Neural progenitor cell (in vitro differentiated cells): ENCODE data around the gene RUFY4. TPM values are rescaled to one million over a fixed set of nuclear protein-coding genes. Genes with fewer than 3 reads are reported as not detected.

Experiments used
- DNase-seq: peaks from one replicate; pipeline ENCODE4 v3.0.0-alpha.2; 2016; ENCODE audit warnings: low spot score
- H2AFZ ChIP-seq: fragments of 200-600 bp; sonication (generic); replicated peaks from 2 replicates; pipeline ENCODE4 v1.6.1; 2016; ENCODE audit warnings: antibody characterized with exemption
- H3F3A ChIP-seq: fragments of 200-600 bp; sonication (generic); 2 replicates; pipeline ENCODE4 v1.6.1; 2016; ENCODE audit warnings: antibody characterized with exemption, low read depth
- H3K27ac ChIP-seq: fragments of 200-600 bp; sonication (generic); 2 replicates; pipeline ENCODE4 v1.5.1; 2016; ENCODE audit warnings: mild to moderate bottlenecking
- H3K27me3 ChIP-seq: fragments of 200-600 bp; sonication (generic); 2 replicates; pipeline ENCODE4 v1.6.1; 2016; ENCODE audit warnings: mild to moderate bottlenecking, moderate library complexity
- H3K36me3 ChIP-seq: fragments of 200-600 bp; sonication (generic); 2 replicates; pipeline ENCODE4 v1.5.1; 2016
- H3K4me1 ChIP-seq: fragments of 200-600 bp; sonication (generic); 2 replicates; pipeline ENCODE4 v1.6.1; 2016; ENCODE audit warnings: mixed run types
- H3K4me2 ChIP-seq: fragments of 200-600 bp; sonication (generic); 2 replicates; pipeline ENCODE4 v1.6.1; 2016
- H3K4me3 ChIP-seq: fragments of 200-600 bp; sonication (generic); 2 replicates; pipeline ENCODE4 v1.5.1; 2016
- H3K79me2 ChIP-seq: fragments of 200-600 bp; sonication (generic); 2 replicates; pipeline ENCODE4 v1.6.1; 2016; ENCODE audit warnings: low read depth
- H3K9ac ChIP-seq: fragments of 200-600 bp; sonication (generic); 2 replicates; pipeline ENCODE4 v1.6.1; 2016
- H3K9me3 ChIP-seq: fragments of 200-600 bp; sonication (generic); 2 replicates; pipeline ENCODE4 v1.5.1; 2016; ENCODE audit warnings: low read depth
- H4K20me1 ChIP-seq: fragments of 200-600 bp; sonication (generic); 2 replicates; pipeline ENCODE4 v1.6.1; 2016; ENCODE audit warnings: low read depth
- H3K27ac Mint-ChIP-seq: 3 replicates; pipeline ENCODE4 v1.8.0; 2021; ENCODE audit warnings: mixed read lengths
- H3K27me3 Mint-ChIP-seq: 2 replicates; pipeline ENCODE4 v1.8.0; 2022; ENCODE audit warnings: low read depth, mild to moderate bottlenecking, inconsistent platforms, moderate library complexity, mixed read lengths; ENCODE audit not compliant: insufficient read depth
- H3K36me3 Mint-ChIP-seq: 3 replicates; pipeline ENCODE4 v1.8.0; 2021; ENCODE audit warnings: mixed read lengths
- H3K4me1 Mint-ChIP-seq: 3 replicates; pipeline ENCODE4 v1.8.0; 2021; ENCODE audit warnings: mixed read lengths
- H3K4me3 Mint-ChIP-seq: 3 replicates; pipeline ENCODE4 v1.8.0; 2021; ENCODE audit warnings: mild to moderate bottlenecking, moderate library complexity, mixed read lengths
- H3K9me3 Mint-ChIP-seq: 3 replicates; pipeline ENCODE4 v1.8.0; 2020; ENCODE audit warnings: mixed read lengths
- CTCF ChIP-seq: fragments of 200-600 bp; sonication (generic); IDR thresholded peaks from 2 replicates; pipeline ENCODE4 v1.5.1; 2017; ENCODE audit warnings: antibody characterized with exemption, mild to moderate bottlenecking
- EZH2 ChIP-seq: fragments of 200-600 bp; sonication (generic); IDR thresholded peaks from 2 replicates; pipeline ENCODE4 v1.6.1; 2017; ENCODE audit warnings: antibody characterized with exemption, mild to moderate bottlenecking, moderate library complexity
- EZH2phosphoT487 ChIP-seq: fragments of 200-600 bp; sonication (generic); IDR thresholded peaks from 2 replicates; pipeline ENCODE4 v1.6.1; 2017; ENCODE audit warnings: antibody characterized with exemption
- total RNA-seq: library from RNA; depleted of rRNA; stranded (reverse); fragments of >200 nt; gene quantifications from 2 replicates; pipeline ENCODE4 v1.2.3, GENCODE V29; 2015; ENCODE audit warnings: low replicate concordance

Gene RUFY4
- total RNA-seq, 1 donor from 2014 or later = not detected

DNA sequence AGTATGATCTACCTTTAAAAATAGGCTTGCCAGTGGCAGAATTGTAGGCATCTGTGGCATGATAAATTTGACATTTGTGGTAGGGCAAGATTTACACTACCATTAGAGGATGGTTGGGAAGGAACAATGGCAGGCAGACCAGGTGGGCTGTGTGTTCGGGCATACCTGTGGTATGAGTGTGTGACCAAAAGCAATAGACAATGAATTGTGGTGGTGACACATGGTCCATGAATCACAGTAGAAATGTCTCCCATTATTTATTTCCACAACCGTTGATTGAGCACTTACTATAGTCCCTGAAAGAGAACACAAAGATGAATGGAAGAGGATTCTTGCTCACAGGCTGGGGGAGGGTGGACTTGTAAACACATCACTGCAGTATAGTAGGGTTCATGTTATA, 29.9 kb upstream of the RUFY4 start:
- Histone ChIP-seq H3K27ac (no peak overlapping the region), H2AFZ (no peak overlapping the region), H3K27me3 (peaks cover 62% of the 10 kb centered on the region), H3K9me3 (no peaks in the 10 kb centered on the region), H3K36me3 (no peaks in the 10 kb centered on the region), H3K4me2 (no peak overlapping the region), H3K4me3 (no peak overlapping the region), H3K9ac (no peak overlapping the region), H3F3A (no peaks in the 10 kb centered on the region), H3K79me2 (no peaks in the 10 kb centered on the region), H4K20me1 (no peaks in the 10 kb centered on the region), H3K4me1 (peaks cover 4% of the 10 kb centered on the region)
- TF ChIP-seq EZH2phosphoT487 (no peak), EZH2 (no peak), CTCF (no peak)
- Mint-ChIP-seq H3K4me1 (peaks cover 4% of the 10 kb centered on the region), H3K4me3 (no peak overlapping the region), H3K9me3 (peaks cover 4% of the 10 kb centered on the region), H3K27me3 (peaks cover 8% of the 10 kb centered on the region), H3K36me3 (no peaks in the 10 kb centered on the region), H3K27ac (no peak overlapping the region)
- no peak for DNase-seq

- no peaks in the 10 kb centered on the region for H3K79me2 ChIP-seq
- no peaks in the 10 kb centered on the region for H3K36me3 ChIP-seq
- no peak overlapping the region for H3K27ac Mint-ChIP-seq
- no peak overlapping the region for H3K4me3 ChIP-seq
- no peaks in the 10 kb centered on the region for H3K4me1 ChIP-seq
- no peak for DNase-seq
- H3K27ac ChIP-seq = no peak overlapping the region
- TF ChIP-seq EZH2 (no peak), EZH2phosphoT487 (no peak), CTCF (no peak)
- H2AFZ ChIP-seq = no peak overlapping the region
- H3K4me2 ChIP-seq = no peak overlapping the region
- no peaks in the 10 kb centered on the region for H3K27me3 Mint-ChIP-seq
- no peaks in the 10 kb centered on the region for H4K20me1 ChIP-seq
- H3K36me3 Mint-ChIP-seq = no peaks in the 10 kb centered on the region
- H3K27me3 ChIP-seq = peaks cover 54% of the 10 kb centered on the region
- no peaks in the 10 kb centered on the region for H3K4me1 Mint-ChIP-seq
- no peaks in the 10 kb centered on the region for H3F3A ChIP-seq
- H3K4me3 Mint-ChIP-seq = no peak overlapping the region
- peaks cover 8% of the 10 kb centered on the region for H3K9me3 Mint-ChIP-seq
- H3K9me3 ChIP-seq = no peaks in the 10 kb centered on the region
- H3K9ac ChIP-seq = no peak overlapping the region
Observed at GRCh38 chr2:218040883-218041282, 28.2 kb upstream of the RUFY4 start.

DNA sequence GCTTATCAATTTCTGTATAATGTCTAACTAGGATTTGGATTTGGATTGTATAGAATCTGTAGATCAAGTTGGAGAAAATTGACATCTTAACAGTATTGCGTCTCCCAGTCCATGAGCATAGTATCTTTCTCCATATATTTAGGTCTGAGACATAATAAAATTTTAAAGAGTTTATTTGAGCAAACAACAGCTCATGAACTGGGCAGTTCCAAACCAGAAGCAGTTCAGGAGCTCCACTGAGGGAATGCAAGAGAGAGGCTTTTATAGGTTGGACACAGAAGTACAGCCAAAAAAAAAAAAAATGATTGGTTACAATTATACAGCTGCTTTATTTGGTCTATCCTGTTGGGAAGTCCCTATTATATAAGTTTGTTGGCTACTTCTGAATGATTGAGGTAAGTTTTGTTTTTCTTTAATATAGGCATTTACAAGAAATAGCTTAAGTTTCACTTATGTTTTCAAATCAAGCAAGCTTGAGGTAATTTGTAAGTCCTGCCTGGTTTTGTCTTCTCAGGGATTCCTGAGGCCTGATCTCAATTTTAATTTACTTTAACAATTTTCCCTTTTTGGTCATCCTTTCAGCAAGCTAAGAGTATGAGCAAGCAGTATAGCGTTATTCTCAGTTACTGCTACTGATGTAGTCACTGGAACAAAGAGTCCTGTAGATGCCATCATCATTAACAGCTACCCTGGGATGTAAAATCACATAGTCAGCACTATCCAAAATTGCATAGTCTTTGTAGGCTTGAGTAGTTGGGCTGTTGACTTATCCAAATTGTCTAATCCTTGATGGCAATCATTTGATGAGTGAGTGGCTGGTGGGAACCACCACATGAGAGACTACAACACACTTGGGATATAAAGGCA, 27.5 kb upstream of the RUFY4 start:
- Histone ChIP-seq H3F3A (no peaks in the 10 kb centered on the region), H3K79me2 (no peaks in the 10 kb centered on the region), H3K4me3 (no peak overlapping the region), H2AFZ (no peak overlapping the region), H3K27ac (no peak overlapping the region), H3K4me2 (no peak overlapping the region), H4K20me1 (no peaks in the 10 kb centered on the region), H3K9ac (no peak overlapping the region), H3K27me3 (peaks cover 48% of the 10 kb centered on the region), H3K36me3 (no peaks in the 10 kb centered on the region), H3K9me3 (no peaks in the 10 kb centered on the region), H3K4me1 (no peaks in the 10 kb centered on the region)
- TF ChIP-seq EZH2 = no peak
- no peak for TF ChIP-seq EZH2phosphoT487
- TF ChIP-seq CTCF = no peak
- no peaks in the 10 kb centered on the region for H3K27me3 Mint-ChIP-seq
- no peak for DNase-seq
- H3K36me3 Mint-ChIP-seq = no peaks in the 10 kb centered on the region
- peaks cover 8% of the 10 kb centered on the region for H3K9me3 Mint-ChIP-seq
- no peaks in the 10 kb centered on the region for H3K4me1 Mint-ChIP-seq
- H3K4me3 Mint-ChIP-seq = no peak overlapping the region
- H3K27ac Mint-ChIP-seq = no peak overlapping the region
